Measurements from ENCODE around the gene INTS11.

- TF ChIP-seq POLR2AphosphoS5 (IDR thresholded peaks at IDR 0.05; ENCODE audit: low read depth, low read length) (no peak), POLR2A (IDR thresholded peaks at IDR 0.05; ENCODE audit: low read depth, low read length) (no peak), PAX5 (IDR thresholded peaks at IDR 0.05; ENCODE audit: insufficient read depth, low read length, severe bottlenecking) (no peak), POU2F2 (IDR thresholded peaks at IDR 0.05; ENCODE audit: low read depth, low read length) (no peak), TAF1 (IDR thresholded peaks at IDR 0.05; ENCODE audit: low read depth, low read length) (no peak), SPI1 (IDR thresholded peaks at IDR 0.05; ENCODE audit: low read depth, low read length) (no peak)
These were observed 51.3 kb downstream of the INTS11 start for GRCh38 chr1:1273209-1273511.

Measured in GM12891 (cell line).